ENCODE results near the gene PELI3. TPM values are rescaled to one million over a fixed set of nuclear protein-coding genes. Genes with fewer than 3 reads are reported as not detected.
A peak's percentile ranks its signal among the peaks of the same experiment; 100 is the strongest.

Gene PELI3
- polyA plus RNA-seq, 3 donors = 11.3 to 13.2 (median 12.6) TPM

DNA sequence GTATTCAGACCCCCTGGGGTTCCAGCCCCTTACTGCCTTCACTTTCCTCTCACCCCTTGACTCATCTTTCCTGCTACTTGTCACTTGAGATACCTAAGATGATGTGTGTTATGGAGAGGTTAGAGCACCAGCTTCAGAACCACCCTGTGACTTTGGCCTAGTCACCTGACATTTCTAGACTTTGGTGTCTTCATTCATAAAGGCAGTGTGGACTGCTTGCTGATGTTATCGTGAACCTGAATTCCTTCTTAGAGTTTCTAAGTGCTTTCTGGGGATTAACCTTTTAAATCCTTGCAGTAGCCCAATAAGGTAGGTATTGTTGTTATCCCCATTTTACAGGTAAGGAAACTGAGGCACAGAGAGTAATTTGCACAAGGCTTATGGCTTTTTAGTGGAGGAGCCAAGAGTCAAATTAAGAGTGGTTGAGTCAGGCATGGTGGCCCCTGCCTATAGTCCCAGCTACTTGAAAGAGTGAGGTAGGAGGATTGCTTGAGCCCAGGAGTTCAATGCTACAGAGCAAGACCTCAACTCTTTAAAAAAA is 38.6 kb downstream of the PELI3 start:
- no peaks in the 10 kb centered on the region for H3K27me3 Mint-ChIP-seq (ENCODE audit: low read depth in 3 of 3)
- H3K9ac ChIP-seq (ENCODE audit: insufficient read depth, low read length, poor library complexity, severe bottlenecking) = no peak overlapping the region
- no peaks in the 10 kb centered on the region for H3K9me3 ChIP-seq (replicated peaks in 1 of 2; ENCODE audit: control insufficient read depth in 1 of 2, insufficient read depth in 1 of 2, low read length in 2 of 2)
- no peaks in the 10 kb centered on the region for H4K20me1 ChIP-seq (ENCODE audit: insufficient read depth, low read length)
- intact Hi-C loops (cut with micrococcal nuclease) = no loop called here
- H3K4me2 ChIP-seq (replicated peaks; ENCODE audit: extremely low read depth, low read length, poor library complexity, severe bottlenecking) = no peak overlapping the region
- no peak overlapping the region for H3K4me3 ChIP-seq (replicated peaks in 1 of 3; ENCODE audit: low read depth in 2 of 3, low read length in 3 of 3)
- no peak overlapping the region for H3K27ac Mint-ChIP-seq
- DNase-seq = no peak
- no peak overlapping the region for H3K27ac ChIP-seq (ENCODE audit: low read depth in 1 of 2, low read length in 2 of 2)
- peaks cover 15 to 30% of the 10 kb centered on the region in 2 donors for H3K36me3 ChIP-seq (replicated peaks in 1 of 2; ENCODE audit: control insufficient read depth in 1 of 2, insufficient read depth in 2 of 2, low read length in 2 of 2)
- H3K4me1 ChIP-seq (ENCODE audit: control insufficient read depth in 1 of 2, insufficient read depth in 2 of 2, low read length in 2 of 2) = peaks cover 3 to 13% of the 10 kb centered on the region in 2 donors
- no peaks in the 10 kb centered on the region for H3K9me3 Mint-ChIP-seq
- peaks cover 40 to 57% of the 10 kb centered on the region in 2 donors for H3K36me3 Mint-ChIP-seq
- H3K4me1 Mint-ChIP-seq = peaks cover 8% of the 10 kb centered on the region
- no peak overlapping the region for H3K4me3 Mint-ChIP-seq
- no peak for TF ChIP-seq CTCF (IDR thresholded peaks at IDR 0.05)
- H3K27me3 ChIP-seq (ENCODE audit: control insufficient read depth in 2 of 2, insufficient read depth in 2 of 2, low read length in 2 of 2) = no peaks in the 10 kb centered on the region
- WGBS (ENCODE audit: insufficient coverage) = 100% methylated on average over 1 of the region's 1 CpG
- no peak overlapping the region for H2AFZ ChIP-seq (ENCODE audit: insufficient read depth, low read depth, low read length, poor library complexity, severe bottlenecking)
- H3K79me2 ChIP-seq (ENCODE audit: insufficient read depth, low read length) = no peaks in the 10 kb centered on the region

DNA sequence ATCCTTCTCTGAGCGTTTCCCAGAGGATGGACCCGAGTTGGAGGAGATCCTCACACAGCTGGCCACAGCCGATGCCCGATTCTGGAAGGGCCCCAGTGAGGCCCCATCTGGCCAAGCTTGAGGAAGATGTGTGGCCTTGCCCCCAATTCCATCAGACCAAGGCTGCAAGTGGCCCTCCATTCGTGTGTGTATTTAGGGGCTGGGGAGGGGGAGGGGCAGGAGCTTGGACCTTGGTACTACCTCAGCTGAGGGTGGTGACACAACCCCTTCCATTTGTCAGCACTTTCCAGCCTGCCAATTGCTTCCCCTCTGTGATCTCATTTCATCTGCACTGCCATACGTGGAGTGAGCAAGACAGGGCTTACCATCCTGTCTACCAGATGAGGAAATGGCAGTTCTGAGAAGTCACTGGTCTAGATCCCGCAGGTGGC is 42.4 kb downstream of the PELI3 start:
- H3K36me3 Mint-ChIP-seq = peaks cover 23 to 36% of the 10 kb centered on the region in 2 donors
- H3K4me1 ChIP-seq (ENCODE audit: control insufficient read depth in 1 of 2, insufficient read depth in 2 of 2, low read length in 2 of 2) = peaks cover 11 to 22% of the 10 kb centered on the region in 2 donors
- H3K27ac ChIP-seq (ENCODE audit: low read depth in 1 of 2, low read length in 2 of 2) = peak overlapping the region in 1 of 2 donors; percentile 60
- no peak overlapping the region for H3K4me2 ChIP-seq (replicated peaks; ENCODE audit: extremely low read depth, low read length, poor library complexity, severe bottlenecking)
- H3K27me3 ChIP-seq (ENCODE audit: control insufficient read depth in 2 of 2, insufficient read depth in 2 of 2, low read length in 2 of 2) = no peaks in the 10 kb centered on the region
- no peaks in the 10 kb centered on the region for H3K9me3 ChIP-seq (replicated peaks in 1 of 2; ENCODE audit: control insufficient read depth in 1 of 2, insufficient read depth in 1 of 2, low read length in 2 of 2)
- H3K79me2 ChIP-seq (ENCODE audit: insufficient read depth, low read length) = no peaks in the 10 kb centered on the region
- H3K4me1 Mint-ChIP-seq = peaks cover 16% of the 10 kb centered on the region
- TF ChIP-seq CTCF (IDR thresholded peaks at IDR 0.05) = no peak
- H3K4me3 ChIP-seq (replicated peaks in 1 of 3; ENCODE audit: low read depth in 2 of 3, low read length in 3 of 3) = no peak overlapping the region
- DNase-seq = peak; percentile 29 to 39 (median 33)
- H3K9ac ChIP-seq (ENCODE audit: insufficient read depth, low read length, poor library complexity, severe bottlenecking) = no peak overlapping the region
- H3K36me3 ChIP-seq (replicated peaks in 1 of 2; ENCODE audit: control insufficient read depth in 1 of 2, insufficient read depth in 2 of 2, low read length in 2 of 2) = peaks cover 8 to 15% of the 10 kb centered on the region in 2 donors
- H3K4me3 Mint-ChIP-seq = no peak overlapping the region
- intact Hi-C loops (cut with micrococcal nuclease) = no loop called here
- H2AFZ ChIP-seq (ENCODE audit: insufficient read depth, low read depth, low read length, poor library complexity, severe bottlenecking) = peak overlapping the region; percentile 23
- 86% methylated on average over 5 of the region's 7 CpGs for WGBS (ENCODE audit: insufficient coverage)
- H3K9me3 Mint-ChIP-seq = no peaks in the 10 kb centered on the region
- H3K27ac Mint-ChIP-seq = peak overlapping the region; percentile 58 to 85 (median 76)
- H3K27me3 Mint-ChIP-seq (ENCODE audit: low read depth in 3 of 3) = no peaks in the 10 kb centered on the region
- no peaks in the 10 kb centered on the region for H4K20me1 ChIP-seq (ENCODE audit: insufficient read depth, low read length)
